CD14-positive monocyte (primary cell): ENCODE measurements around the gene NUP153. TPM values are rescaled to one million over a fixed set of nuclear protein-coding genes. Genes with fewer than 3 reads are reported as not detected.

Source experiments
- DNase-seq, 3 donors: peaks; one replicate each; pipeline ENCODE4 v3.0.0-alpha.2; 2011 to 2022
- H2AFZ ChIP-seq: 2 replicates; pipeline ENCODE4 v1.6.0; 2012; ENCODE audit warnings: mild to moderate bottlenecking, low read depth, low read length, inconsistent platforms; ENCODE audit not compliant: insufficient read depth, poor library complexity, severe bottlenecking
- H3K27ac ChIP-seq, 2 donors: 1 replicate in 1 of 2; 2 replicates in 1 of 2; pipeline ENCODE4 v1.5.1; 2012 to 2013; ENCODE audit warnings: low read length in 2 of 2, control low read depth in 1 of 2, inconsistent platforms in 1 of 2, low read depth in 1 of 2, mild to moderate bottlenecking in 1 of 2
- H3K27me3 ChIP-seq, 2 donors: one replicate each; pipeline versions ENCODE4 v1.6.0 to v1.6.1; 2011 to 2013; ENCODE audit warnings: low read length in 2 of 2; ENCODE audit not compliant: control insufficient read depth in 2 of 2, insufficient read depth in 2 of 2
- H3K36me3 ChIP-seq, 2 donors: replicated peaks in 1 of 2; 1 replicate in 1 of 2; 2 replicates in 1 of 2; pipeline versions ENCODE4 v1.5.1 to v1.6.1; 2012 to 2013; ENCODE audit warnings: low read length in 2 of 2, control low read depth in 1 of 2, inconsistent platforms in 1 of 2, mild to moderate bottlenecking in 1 of 2; ENCODE audit not compliant: insufficient read depth in 2 of 2, control insufficient read depth in 1 of 2
- H3K4me1 ChIP-seq, 2 donors: 1 replicate in 1 of 2; 2 replicates in 1 of 2; pipeline versions ENCODE4 v1.5.1 to v1.6.1; 2012 to 2013; ENCODE audit warnings: low read length in 2 of 2, control low read depth in 1 of 2, inconsistent platforms in 1 of 2, mild to moderate bottlenecking in 1 of 2, moderate library complexity in 1 of 2; ENCODE audit not compliant: insufficient read depth in 2 of 2, control insufficient read depth in 1 of 2
- H3K4me2 ChIP-seq: replicated peaks from 2 replicates; pipeline ENCODE3; 2012; ENCODE audit warnings: low read length, moderate library complexity, mild to moderate bottlenecking; ENCODE audit not compliant: poor library complexity, severe bottlenecking; ENCODE audit errors: extremely low read depth
- H3K4me3 ChIP-seq, 3 experiments: fragments of 200-600 bp in 1 of 3; sonication (generic) in 1 of 3; replicated peaks in 1 of 3; 1 replicate in 2 of 3; 2 replicates in 1 of 3; pipeline ENCODE4 v1.5.1; 2011 to 2013; ENCODE audit warnings: low read length in 3 of 3, mild to moderate bottlenecking in 3 of 3, control low read depth in 2 of 3, low read depth in 2 of 3, inconsistent platforms in 1 of 3, moderate library complexity in 1 of 3
- H3K79me2 ChIP-seq: 2 replicates; pipeline ENCODE4 v1.6.0; 2012; ENCODE audit warnings: mild to moderate bottlenecking, control low read depth, inconsistent platforms, low read length, moderate library complexity; ENCODE audit not compliant: insufficient read depth
- H3K9ac ChIP-seq: 2 replicates; pipeline ENCODE4 v1.6.0; 2017; ENCODE audit warnings: low read length, mild to moderate bottlenecking; ENCODE audit not compliant: insufficient read depth, poor library complexity, severe bottlenecking
- H3K9me3 ChIP-seq, 2 donors: replicated peaks in 1 of 2; 1 replicate in 1 of 2; 2 replicates in 1 of 2; pipeline versions ENCODE4 v1.5.1 to v1.6.1; 2012 to 2013; ENCODE audit warnings: low read length in 2 of 2, control low read depth in 1 of 2; ENCODE audit not compliant: control insufficient read depth in 1 of 2, insufficient read depth in 1 of 2
- H4K20me1 ChIP-seq: 2 replicates; pipeline ENCODE4 v1.6.0; 2012; ENCODE audit warnings: mild to moderate bottlenecking, low read length, control low read depth, moderate library complexity; ENCODE audit not compliant: insufficient read depth
- H3K27ac Mint-ChIP-seq, 7 donors: one replicate each; pipeline ENCODE4 v1.8.0; 2020; ENCODE audit warnings: mild to moderate bottlenecking in 7 of 7, mixed read lengths in 7 of 7, moderate library complexity in 6 of 7, inconsistent platforms in 2 of 7
- H3K27me3 Mint-ChIP-seq, 3 donors: one replicate each; pipeline ENCODE4 v1.8.0; 2021 to 2022; ENCODE audit warnings: low read depth in 3 of 3, mild to moderate bottlenecking in 3 of 3, mixed read lengths in 3 of 3, moderate library complexity in 3 of 3, inconsistent platforms in 1 of 3
- H3K36me3 Mint-ChIP-seq, 2 donors: one replicate each; pipeline ENCODE4 v1.8.0; 2020; ENCODE audit warnings: mixed read lengths in 2 of 2, inconsistent platforms in 1 of 2, mild to moderate bottlenecking in 1 of 2
- H3K4me1 Mint-ChIP-seq: one replicate; pipeline ENCODE4 v1.8.0; 2020; ENCODE audit warnings: mild to moderate bottlenecking, mixed read lengths
- H3K4me3 Mint-ChIP-seq, 2 donors: one replicate each; pipeline ENCODE4 v1.8.0; 2020; ENCODE audit warnings: mild to moderate bottlenecking in 2 of 2, mixed read lengths in 2 of 2, moderate library complexity in 1 of 2
- H3K9me3 Mint-ChIP-seq, 7 donors: one replicate each; pipeline ENCODE4 v1.8.0; 2020 to 2022; ENCODE audit warnings: mixed read lengths in 7 of 7, mild to moderate bottlenecking in 6 of 7, moderate library complexity in 6 of 7, inconsistent platforms in 2 of 7
- CTCF ChIP-seq: fragments of 200-600 bp; IDR thresholded peaks from one replicate; pipeline ENCODE4 v1.8.0; 2022; ENCODE audit warnings: antibody characterized with exemption, mild to moderate bottlenecking
- WGBS: methylation state at CpG from one replicate; pipeline ENCODE4 v1.1.5; 2013; ENCODE audit warnings: missing lambda C conversion rate; ENCODE audit not compliant: insufficient coverage; 5-methylcytosine and 5-hydroxymethylcytosine counted together
- intact Hi-C, 2 donors: fragments of 100-400 bp; cut with micrococcal nuclease; formaldehyde crosslinking; loops; one replicate each; pipeline versions ENCODE4 v1.15.0 to v1.15.1; 2023
- polyA plus RNA-seq, 3 donors: library from polyadenylated mRNA; depleted of rRNA in 1 of 3; unstranded in 2 of 3; stranded (reverse) in 1 of 3; fragments of 300-500 nt in 2 of 3; fragments of >200 nt in 1 of 3; fragmentation: Illumina TruSeq in 2 of 3; gene quantifications; 1 replicate in 2 of 3; 2 replicates in 1 of 3; pipeline ENCODE4 v1.2.3, GENCODE V29; 2012 to 2021

Gene NUP153
- polyA plus RNA-seq, 3 donors: 0.99 to 13.8 (median 2.3) TPM

GRCh38 chr6:17596085-17596484, 110.6 kb downstream of the NUP153 start:
- no peak for DNase-seq
- WGBS: no CpG with 5 or more reads among the region's 3 CpGs
- peaks cover 23% of the 10 kb centered on the region for H3K4me1 Mint-ChIP-seq
- intact Hi-C loops: no loop called here
- H3K9me3 Mint-ChIP-seq: peaks cover 0 to 5% (median 0%) of the 10 kb centered on the region in 7 donors
- H3K27ac ChIP-seq: no peak overlapping the region
- no peaks in the 10 kb centered on the region for H3K27me3 ChIP-seq
- no peak overlapping the region for H3K4me2 ChIP-seq
- peaks cover 23 to 30% of the 10 kb centered on the region in 2 donors for H3K4me1 ChIP-seq
- H3K27ac Mint-ChIP-seq: no peak overlapping the region
- H3K27me3 Mint-ChIP-seq: peaks cover 0 to 7% (median 0%) of the 10 kb centered on the region in 3 donors
- TF ChIP-seq CTCF: no peak
- H4K20me1 ChIP-seq: no peaks in the 10 kb centered on the region
- peaks cover 0 to under 1% of the 10 kb centered on the region in 2 donors for H3K36me3 Mint-ChIP-seq
- H3K9me3 ChIP-seq: no peaks in the 10 kb centered on the region
- no peak overlapping the region for H3K4me3 ChIP-seq
- H3K36me3 ChIP-seq: no peaks in the 10 kb centered on the region
- H3K4me3 Mint-ChIP-seq: no peak overlapping the region
- H3K79me2 ChIP-seq: peaks cover 8% of the 10 kb centered on the region
- H3K9ac ChIP-seq: no peak overlapping the region
- H2AFZ ChIP-seq: no peak overlapping the region

- H3K9me3 Mint-ChIP-seq: peaks cover 0 to 4% (median 0%) of the 10 kb centered on the region in 7 donors
- no peak for DNase-seq
- H3K4me1 Mint-ChIP-seq: peaks cover 17% of the 10 kb centered on the region
- no peaks in the 10 kb centered on the region for H3K36me3 Mint-ChIP-seq
- TF ChIP-seq CTCF: no peak
- H3K9me3 ChIP-seq: no peaks in the 10 kb centered on the region
- H3K4me2 ChIP-seq: no peak overlapping the region
- no peak overlapping the region for H3K4me3 ChIP-seq
- intact Hi-C loops: no loop called here
- H3K9ac ChIP-seq: no peak overlapping the region
- H3K27me3 ChIP-seq: no peaks in the 10 kb centered on the region
- H3K36me3 ChIP-seq: no peaks in the 10 kb centered on the region
- peak overlapping the region; percentile 17 for H2AFZ ChIP-seq
- no peaks in the 10 kb centered on the region for H3K79me2 ChIP-seq
- no peak overlapping the region for H3K27ac ChIP-seq
- H3K4me3 Mint-ChIP-seq: no peak overlapping the region
- peaks cover 0 to 4% (median 0%) of the 10 kb centered on the region in 3 donors for H3K27me3 Mint-ChIP-seq
- no peaks in the 10 kb centered on the region for H4K20me1 ChIP-seq
- H3K27ac Mint-ChIP-seq: peak overlapping the region in 1 of 7 donors; percentile 70
- peaks cover 17 to 19% of the 10 kb centered on the region in 2 donors for H3K4me1 ChIP-seq
These were observed 113.5 kb downstream of the NUP153 start for GRCh38 chr6:17593246-17593645.
